ENCODE measurements around the gene TRIM50.
"Not testable (repeated sequence)": the region's sequence is repeated elsewhere in the genome, so short reads cannot be mapped to it uniquely, and the experiment has no call there.

The TRIM50 gene

DNA sequence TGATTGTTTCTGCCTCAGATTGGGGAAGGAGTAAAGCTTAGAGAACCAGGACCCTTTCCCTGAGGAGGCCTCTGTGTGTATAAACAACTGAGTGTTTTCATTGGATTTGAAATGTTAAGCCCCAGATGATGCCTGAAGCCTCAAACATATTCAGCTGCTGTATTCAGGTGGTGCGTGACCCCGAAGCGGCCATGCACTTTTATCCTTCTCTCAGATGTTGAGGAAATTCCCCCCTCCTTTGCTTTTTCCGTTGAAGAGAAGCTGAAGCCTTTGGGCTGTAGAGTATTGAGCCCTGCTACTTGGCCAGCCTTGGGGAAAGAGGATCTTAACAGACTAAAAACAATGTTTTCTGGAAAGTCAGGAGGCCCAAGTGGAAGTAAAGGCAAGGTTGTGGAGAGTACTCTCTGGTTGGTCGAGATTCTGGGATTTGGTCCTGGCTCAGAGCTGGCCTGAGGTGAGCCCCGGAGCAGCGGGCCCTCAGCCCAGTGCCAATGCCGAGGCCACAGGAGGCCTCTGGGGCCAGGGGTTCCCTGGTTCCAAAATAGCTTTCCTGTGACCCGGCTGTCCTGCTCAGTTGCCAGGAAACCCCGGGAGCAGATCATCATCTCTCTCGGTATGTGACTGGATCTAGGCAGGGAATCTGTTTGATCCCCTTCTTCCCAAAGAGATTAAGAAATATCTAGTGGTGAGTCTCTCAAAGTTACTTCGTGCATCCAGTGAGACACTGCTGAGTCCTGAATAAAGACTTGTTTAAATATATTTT lies 22.6 kb upstream of the TRIM50 start:
- no peak for DNase-seq (ENCODE audit: low read depth in 2 of 2)

- DNase-seq (ENCODE audit: low read depth in 2 of 2) = no peak
Observed at GRCh38 chr7:73349763-73350162, 21.9 kb upstream of the TRIM50 start.

DNA sequence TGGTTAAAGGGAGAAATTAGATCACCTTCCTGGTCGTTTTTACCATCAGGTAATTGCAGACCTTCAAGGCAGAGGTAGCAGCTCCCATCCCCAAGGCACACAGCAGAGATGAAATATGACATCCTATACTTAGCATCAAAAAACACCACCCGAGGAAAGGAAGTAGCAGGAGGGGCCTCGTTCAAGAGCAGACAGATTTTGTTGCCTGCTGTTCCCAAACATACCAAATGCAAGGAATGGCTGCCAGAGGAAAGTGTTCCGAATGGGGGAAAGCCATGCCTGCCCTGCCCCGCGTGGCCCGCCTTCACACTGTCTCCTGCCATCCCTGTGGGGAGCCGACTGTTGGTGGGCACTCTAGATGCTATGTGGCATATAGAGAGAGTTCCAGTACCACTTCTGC lies 18.1 kb upstream of the TRIM50 start:
- no peak for DNase-seq (ENCODE audit: low read depth in 2 of 2)

DNA sequence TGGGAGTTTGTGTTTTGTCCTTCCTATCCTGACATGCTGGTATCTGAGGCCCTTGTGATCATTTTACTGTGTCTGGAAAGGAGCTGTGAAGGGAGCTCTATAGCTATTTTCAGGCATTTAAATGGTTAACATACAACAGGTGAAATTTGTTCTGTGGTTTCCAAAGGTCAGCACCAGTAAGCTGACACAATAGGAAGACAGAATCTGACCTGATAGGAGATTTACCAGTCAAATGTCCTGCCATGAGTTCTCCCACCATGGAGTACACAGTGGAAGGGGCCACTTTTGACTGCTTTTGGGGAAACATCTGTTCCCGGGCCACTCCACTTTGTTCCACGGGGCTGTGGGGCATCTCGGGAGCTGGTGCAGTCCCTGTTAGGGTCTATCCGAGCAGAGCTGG lies 17.7 kb upstream of the TRIM50 start:
- no peak for DNase-seq (ENCODE audit: low read depth in 2 of 2)

DNA sequence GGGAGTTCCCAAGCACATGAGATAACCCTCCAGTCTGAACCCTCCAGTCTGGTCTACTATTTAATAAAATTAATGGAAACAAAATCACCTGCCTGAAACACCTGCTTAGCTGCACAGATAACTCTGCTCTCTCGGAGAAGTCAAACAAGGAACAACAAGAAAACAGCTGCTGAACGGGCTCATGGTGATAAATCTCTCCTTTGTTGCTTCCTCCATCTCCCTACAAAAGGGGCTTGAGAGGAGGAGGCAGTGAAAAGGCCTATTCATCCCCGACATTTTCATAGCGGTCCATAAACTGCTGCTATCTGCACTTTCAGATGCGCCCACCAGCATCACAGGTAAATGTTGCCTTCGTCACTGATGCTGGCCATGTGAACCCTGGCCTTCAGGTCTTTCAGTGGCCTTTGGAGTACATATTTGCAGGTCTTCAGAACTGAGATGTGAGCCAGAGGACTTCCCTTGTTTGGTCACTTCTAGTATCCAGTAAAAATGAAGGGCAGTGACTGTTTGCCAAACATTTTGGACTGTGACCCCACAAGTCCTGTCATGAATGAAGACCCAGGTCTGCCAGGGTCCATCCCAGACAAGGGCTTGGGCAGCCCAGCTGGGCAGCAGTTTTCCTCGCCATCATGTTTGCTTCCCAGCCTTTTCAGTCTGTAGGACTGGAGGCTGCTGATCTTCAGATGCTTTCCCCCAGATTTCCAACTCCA lies 15.9 kb upstream of the TRIM50 start:
- DNase-seq (ENCODE audit: low read depth in 2 of 2) = no peak

- peak; percentile 23 to 28 for DNase-seq (ENCODE audit: low read depth in 2 of 2)
Observed at GRCh38 chr7:73342645-73343044, 14.8 kb upstream of the TRIM50 start.

GRCh38 chr7:73341877-73342276 lies 14.0 kb upstream of the TRIM50 start:
- DNase-seq (ENCODE audit: low read depth in 2 of 2) = peak; percentile 32 to 33

DNA sequence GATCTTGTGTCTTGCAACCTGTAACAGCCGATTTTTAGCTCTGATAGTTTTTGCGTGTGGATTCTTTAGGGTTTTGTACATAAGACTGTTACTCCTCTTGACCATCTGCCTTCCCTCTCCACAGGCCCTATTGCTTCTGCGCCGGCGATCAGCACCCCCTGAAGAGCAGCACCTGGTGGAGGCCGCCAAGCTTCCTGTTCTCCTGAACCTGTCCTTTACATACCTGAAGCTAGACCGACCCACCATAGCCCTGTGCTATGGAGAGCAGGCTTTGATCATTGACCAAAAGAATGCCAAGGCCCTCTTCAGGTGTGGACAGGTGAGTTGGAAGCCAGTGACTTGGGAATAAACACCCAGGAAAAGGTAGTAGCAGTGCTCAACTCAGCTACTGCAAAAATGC lies 12.6 kb upstream of the TRIM50 start:
- DNase-seq (ENCODE audit: low read depth in 2 of 2) = no peak

- DNase-seq (ENCODE audit: low read depth in 2 of 2) = no peak
Observed at GRCh38 chr7:73338321-73338720, 10.4 kb upstream of the TRIM50 start.

DNA sequence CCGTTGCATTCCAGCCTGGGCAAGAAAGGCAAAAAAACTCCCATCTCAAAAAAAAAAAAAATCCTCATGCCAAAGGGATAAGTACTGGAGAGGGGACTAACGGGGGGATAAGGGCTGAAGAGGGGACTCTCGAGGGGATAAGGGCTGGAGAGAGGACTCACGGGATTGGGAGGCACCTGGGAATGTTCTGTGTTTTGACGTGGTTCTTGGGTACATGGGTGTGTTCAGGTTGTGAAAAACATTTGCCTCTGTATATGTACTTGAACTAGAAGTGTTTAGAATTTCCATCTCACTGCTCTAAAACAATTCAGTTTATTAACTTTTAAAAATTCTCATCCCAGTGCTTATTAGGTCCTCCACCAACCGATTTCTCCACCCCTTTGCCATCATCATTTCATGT lies 4.6 kb upstream of the TRIM50 start:
- DNase-seq (ENCODE audit: low read depth in 2 of 2) = no peak

GRCh38 chr7:73330772-73331171 lies 2.9 kb upstream of the TRIM50 start:
- DNase-seq (ENCODE audit: low read depth in 2 of 2) = no peak

DNA sequence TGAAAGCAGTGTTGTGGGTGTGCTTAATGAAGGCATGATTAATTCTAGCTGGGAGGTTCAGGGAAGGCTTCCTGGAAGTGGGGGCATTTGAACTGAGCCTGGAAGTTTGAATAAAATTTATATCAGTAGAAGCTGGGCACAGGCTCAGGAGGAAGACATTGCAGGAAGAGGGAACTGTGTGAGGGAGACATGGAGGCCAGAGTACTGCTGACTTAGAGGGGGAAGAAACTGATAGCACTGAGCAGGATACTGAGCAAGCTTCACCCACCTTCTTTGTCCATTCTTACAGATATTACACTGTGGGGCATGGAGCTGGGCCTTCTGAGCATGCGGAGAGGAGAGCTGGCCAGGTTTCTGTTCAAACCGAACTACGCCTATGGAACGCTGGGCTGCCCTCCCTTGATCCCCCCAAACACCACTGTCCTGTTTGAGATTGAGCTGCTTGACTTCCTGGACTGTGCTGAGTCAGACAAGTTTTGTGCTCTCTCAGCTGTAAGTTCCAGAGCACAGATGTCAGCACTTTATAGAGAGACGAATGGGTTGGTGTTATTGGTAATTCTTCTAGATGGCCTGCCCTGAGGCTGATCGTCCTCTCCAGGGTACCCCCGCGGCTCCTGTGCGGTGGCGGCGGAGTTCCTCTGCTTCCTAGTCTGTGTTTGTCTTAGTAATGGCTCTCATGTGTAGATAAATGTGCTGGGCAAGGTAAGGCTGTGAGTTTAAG lies 2.1 kb upstream of the TRIM50 start:
- DNase-seq (ENCODE audit: low read depth in 2 of 2) = no peak

- DNase-seq (ENCODE audit: low read depth in 2 of 2) = no peak
Observed at GRCh38 chr7:73328696-73329095, 814 bp upstream of the TRIM50 start.

DNA sequence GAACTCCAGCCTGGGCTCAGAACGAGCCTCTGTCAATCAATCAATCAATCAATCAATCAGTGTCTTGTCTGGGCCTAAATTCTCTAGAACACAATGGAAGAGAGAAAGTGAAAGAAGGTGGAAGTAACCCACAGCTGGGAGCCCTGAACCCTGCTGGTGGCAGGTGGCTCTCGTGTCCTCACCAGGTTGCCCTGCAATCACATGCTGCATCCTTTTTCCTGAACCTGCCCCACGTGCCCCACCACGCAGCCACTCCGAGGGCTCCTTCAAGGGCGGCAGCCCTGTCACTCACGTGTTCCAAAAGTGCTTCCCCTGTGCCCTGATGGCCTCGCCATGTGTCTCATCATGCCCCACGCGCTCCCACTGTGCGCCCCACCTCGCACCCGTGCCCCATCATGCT lies 433 bp downstream of the TRIM50 start:
- not testable (repeated sequence) for DNase-seq (ENCODE audit: low read depth in 2 of 2)

DNA sequence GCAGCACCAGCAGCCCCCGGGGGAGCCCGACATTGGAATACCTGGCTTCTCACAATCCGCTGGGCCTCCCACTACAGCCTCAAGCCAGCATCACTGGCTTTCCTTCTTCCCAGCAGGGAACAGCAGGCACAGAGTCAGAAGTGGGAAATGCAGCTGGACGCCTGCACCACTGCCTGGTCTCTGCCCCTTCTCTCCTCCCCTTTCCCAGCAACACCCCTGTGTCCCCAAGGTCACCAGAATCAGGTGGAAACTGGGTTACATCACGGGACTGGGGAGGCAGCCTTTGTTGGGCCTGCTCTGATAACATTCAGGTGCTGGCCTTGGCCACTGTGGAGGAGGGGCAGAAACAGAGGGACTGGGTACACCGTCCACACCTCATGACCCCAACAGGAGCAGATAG lies 2.5 kb downstream of the TRIM50 start:
- DNase-seq (ENCODE audit: low read depth in 2 of 2) = not testable (repeated sequence)

DNA sequence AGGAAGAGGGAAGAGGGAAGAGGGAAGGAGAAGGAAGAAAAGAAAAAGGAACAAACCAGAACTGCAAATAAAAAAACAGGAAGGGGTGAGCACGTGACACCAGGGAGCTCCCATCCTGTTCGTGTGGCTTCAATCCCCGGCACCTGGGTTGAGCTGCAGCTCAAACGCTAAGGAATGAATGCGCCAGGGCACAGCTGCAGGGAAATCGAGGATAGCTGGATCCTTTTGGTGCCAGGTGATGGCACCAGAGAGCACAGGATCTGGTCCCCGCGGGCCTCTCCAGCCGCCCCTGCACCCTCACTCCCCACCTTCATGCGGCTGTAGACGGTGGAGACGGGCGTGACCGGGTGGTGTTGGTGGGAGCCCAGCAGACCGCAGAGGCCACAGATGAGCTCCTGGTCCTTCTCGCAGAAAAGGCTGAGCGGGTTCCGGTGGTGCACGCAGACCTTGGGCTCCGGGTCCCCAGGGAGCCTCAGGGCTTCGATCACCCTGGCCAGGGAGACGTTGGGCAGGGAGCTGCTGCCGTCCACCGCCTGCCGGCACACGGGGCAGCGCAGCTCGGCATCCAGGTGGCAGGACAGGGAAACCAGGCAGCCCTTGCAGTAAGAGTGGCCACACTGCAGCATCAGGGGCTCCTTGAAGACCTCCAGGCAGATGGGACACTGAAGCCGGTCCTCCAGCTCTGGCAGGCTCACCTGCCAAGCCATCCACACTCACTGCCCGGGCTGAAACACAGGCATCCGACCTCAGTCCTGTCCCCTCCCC lies 3.6 kb downstream of the TRIM50 start:
- not testable (repeated sequence) for DNase-seq (ENCODE audit: low read depth in 2 of 2)

GRCh38 chr7:73323434-73324080 lies 4.3 kb downstream of the TRIM50 start:
- DNase-seq (ENCODE audit: low read depth in 2 of 2) = not testable (repeated sequence)

DNA sequence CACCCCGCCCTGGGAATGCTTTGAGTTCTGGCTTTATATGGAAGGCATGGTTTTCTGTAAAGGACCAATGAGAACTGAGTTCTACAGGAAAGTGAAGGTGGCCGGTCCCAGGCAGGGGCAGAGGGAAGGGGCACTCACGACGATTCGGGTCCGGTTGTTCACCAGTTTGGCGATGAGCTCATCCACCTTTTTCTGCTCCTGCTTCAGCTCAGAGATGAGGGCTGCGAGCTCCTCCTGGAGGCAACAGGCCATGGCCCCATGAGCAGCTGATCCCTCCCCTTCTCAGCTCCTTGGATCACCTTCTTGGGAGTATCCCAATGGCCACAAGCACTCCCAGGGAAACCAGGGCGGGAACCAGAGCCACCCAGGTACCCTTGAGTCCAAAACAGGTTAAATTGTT lies 7.9 kb downstream of the TRIM50 start:
- DNase-seq (ENCODE audit: low read depth in 2 of 2) = not testable (repeated sequence)

- not testable (repeated sequence) for DNase-seq (ENCODE audit: low read depth in 2 of 2)
Observed at GRCh38 chr7:73319541-73319940, 8.3 kb downstream of the TRIM50 start.

DNA sequence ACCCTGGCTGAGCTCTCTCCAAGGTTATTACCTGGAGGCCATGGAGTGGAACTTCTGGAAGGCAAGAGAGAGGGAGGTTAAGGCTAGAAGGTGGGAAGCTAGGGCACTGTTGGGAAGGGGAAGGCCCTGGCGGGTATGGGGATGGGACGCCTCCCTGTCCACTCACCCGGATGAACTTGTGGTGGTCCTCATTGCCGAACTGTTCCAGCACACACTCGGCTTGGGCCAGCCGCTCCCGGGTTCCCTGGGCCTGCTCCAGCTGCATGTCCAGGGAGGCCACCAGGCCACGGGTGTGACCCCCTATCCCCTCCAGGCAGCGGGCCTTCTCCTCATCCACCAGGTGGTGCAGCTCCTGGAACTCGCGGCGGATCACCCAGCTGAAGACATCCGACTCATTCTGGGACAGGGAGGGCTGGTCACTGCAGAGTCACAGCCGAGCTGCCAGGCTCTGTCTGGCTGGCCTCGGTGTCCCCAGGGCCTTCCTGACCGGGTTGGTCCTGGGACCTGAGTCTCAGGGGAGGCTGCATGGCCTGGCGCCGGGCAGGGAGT lies 9.2 kb downstream of the TRIM50 start:
- not testable (repeated sequence) for DNase-seq (ENCODE audit: low read depth in 2 of 2)

DNA sequence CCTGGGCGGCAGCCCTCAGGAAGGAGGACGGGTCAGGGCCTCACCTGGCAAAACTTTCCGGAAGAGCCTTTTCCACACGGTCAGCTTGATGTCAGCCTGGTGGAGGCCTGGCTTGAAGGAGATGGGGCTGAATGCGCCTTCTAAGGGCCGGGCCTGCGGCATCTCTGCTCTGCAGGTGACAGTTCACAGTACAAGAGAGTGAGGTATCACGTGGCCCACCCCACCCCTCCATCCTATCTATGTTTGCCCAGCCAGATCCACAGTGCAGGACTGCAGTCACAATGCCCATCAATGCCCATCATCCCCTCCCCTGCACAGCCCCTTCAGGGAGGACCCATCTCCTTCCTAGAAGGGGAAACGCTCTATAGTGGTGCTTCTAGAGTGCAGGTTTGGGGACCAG lies 11.4 kb downstream of the TRIM50 start:
- no peak for DNase-seq (ENCODE audit: low read depth in 2 of 2)
